HG03432 (cell line): ENCODE results near the gene SETD5.

Experiments
- ATAC-seq: cut with Tn5 transposase; IDR thresholded peaks from one replicate; pipeline ENCODE4 v1.9.1; 2021; ENCODE audit warnings: mild to moderate bottlenecking, moderate library complexity; ENCODE audit not compliant: unreplicated experiment

Gene SETD5

DNA sequence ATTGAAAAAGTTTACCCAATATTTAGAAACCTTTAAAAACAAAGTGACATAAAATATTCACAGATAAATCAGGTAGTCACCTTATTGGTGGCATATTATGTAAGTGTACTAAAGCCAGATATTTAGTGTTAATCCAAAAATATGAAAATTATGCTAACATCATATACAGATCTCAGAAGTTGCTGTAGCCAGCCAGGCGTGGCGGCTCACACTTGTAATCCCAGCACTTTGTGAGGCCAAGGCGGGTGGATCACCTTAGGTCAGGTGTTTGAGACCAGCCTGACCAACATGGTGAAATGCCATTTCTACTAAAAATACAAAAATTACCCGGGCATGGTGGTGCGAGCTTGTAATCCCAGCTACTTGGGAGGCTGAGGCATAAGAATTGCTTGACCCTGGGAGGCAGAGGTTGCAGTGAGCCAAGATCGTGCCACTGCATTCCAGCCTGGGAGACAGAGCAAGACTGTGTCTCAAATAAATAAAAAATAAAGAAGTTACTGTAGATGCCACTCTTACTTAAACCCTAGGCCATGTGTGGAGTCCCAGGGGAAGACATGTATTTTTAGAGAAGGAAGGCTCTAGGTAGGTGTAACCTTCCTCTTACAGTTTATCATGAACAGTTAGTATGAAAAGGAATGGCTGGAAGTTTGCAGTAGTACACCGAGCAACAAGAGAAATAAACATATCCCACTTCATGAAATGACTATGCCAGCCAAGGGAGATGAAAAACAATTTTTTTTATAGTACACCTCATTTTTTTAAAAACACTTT lies 9.6 kb downstream of the SETD5 start:
- no peak for ATAC-seq

DNA sequence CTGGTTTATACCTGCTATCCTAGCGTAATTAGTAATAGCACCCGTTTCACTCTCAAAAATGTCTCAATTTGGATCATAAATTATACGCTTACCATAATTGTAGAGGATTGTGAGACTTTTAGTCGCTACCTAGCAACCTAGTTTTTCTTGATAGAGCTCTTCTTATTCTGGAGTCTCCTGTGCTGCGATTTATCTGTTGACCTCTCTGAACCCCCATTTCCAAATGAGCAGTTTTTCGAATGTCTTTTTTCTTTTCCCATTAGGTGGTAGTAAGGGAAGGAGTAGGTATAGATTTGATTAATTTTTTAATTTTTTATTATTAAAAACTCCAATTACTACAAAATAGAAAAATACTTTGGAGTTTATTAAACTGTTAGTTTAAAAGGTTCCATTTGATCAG lies 10.6 kb downstream of the SETD5 start:
- ATAC-seq, result no peak

DNA sequence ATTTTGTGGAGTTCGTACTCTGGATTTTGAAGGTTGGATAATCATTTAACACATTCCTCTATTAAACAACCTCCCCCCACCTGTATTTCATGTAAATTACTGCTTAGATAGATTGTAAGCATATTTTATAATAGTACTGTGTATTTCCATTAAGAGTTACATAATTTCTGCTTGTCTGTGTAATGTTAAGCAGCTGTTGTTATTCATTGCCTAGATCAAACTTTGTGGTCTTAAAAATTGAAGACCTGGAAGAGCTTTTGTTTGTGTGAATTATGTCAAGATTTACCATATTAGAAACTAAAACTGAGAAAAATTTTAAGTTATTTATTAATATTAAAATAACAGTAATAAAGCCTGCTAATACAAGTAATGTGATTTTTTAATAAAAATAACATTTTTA lies 11.1 kb downstream of the SETD5 start:
- no peak for ATAC-seq

DNA sequence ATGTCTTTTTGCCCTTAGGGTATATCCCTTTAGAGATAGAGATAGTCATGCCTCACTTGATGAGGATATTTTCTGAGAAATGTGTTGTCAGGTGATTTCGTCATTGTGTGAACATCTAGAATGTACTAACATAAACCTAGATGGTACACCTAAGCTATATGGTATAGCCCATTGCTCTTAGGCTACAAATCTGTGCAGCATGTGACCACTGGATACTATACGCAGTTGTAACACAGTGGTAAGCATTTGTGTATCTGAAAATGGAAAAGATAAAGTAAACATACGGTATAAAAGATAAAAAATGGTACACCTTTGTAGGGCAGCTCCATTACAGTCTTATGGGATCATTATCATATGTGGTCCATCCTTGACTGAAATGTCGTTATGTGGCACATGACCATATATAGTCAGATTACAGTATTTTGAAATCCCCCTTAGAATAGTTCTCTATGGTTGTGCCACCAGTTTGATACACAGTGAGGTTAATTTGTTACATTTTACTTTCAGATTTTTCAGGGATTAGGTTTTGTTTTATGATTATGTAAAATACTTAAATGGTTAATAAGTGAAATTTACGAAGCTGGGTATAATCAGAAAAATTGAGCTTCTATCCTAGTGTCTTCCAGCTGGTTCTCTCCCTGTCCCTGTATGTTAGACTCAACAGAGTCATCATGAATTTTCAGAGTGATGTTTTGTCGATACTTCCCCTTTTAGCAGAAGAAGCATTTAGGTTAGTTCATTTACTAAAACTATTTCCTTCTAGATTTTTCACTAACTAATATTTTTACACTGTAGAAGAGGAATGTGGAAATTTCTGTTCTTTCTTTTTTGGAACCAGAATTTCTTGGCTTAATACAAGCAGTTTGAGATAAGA lies 12.8 kb downstream of the SETD5 start:
- ATAC-seq, result peak; percentile 47

DNA sequence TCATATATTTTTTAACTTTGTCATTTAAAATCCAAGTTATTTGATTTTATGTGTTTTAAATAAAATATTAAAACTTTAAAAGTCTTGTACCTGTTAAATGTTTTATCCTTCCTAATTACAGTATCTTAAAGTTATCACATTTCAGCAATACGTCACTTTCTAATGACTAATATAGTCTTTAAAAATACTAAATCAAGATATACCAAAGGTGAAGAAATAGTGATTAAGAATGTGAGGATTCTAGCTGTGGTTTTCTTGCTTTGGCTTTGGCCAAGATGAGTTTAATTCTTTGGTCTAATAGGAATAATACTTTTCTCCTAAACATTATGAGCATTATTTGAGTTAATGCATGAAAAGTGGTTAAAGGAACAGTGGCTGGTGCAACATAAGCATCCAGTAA lies 13.9 kb downstream of the SETD5 start:
- no peak for ATAC-seq

DNA sequence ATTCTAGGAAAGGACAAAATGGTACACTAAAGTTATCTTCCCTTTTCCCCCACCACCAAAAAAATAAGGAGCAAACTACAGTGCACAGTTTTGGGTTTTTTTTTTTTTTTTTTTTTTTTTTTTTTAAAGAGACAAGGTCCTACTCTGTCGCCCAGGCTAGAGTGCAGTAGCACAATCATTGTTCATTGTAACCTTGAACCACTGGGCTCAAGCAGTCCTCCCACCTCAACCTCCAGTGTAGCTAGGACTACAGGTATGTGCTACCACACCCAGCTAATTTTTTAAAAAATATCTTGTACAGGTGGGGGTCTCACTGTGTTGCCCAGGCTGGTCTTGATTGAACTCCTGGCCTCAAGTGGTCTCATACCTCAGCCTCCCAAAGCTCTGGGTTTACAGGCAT lies 14.9 kb downstream of the SETD5 start:
- ATAC-seq, result no peak

DNA sequence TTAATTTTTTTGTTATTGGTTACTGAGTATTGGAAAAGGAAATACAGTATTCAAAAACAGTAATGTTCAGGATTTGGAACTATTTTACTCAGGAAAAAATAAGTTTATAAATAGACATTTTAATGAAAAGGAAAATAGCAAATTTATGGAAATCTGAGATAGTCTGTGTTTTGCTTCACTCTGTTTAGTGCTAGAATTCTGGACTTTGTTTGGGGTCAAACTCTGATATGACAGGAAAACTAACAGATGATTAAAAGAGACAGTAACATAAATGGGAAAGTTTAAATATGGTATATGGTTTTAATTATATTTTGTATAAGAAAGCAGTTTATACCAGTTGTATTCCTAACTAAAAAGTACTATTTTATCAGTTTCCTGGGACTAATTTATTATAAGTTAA lies 17.4 kb downstream of the SETD5 start:
- no peak for ATAC-seq

DNA sequence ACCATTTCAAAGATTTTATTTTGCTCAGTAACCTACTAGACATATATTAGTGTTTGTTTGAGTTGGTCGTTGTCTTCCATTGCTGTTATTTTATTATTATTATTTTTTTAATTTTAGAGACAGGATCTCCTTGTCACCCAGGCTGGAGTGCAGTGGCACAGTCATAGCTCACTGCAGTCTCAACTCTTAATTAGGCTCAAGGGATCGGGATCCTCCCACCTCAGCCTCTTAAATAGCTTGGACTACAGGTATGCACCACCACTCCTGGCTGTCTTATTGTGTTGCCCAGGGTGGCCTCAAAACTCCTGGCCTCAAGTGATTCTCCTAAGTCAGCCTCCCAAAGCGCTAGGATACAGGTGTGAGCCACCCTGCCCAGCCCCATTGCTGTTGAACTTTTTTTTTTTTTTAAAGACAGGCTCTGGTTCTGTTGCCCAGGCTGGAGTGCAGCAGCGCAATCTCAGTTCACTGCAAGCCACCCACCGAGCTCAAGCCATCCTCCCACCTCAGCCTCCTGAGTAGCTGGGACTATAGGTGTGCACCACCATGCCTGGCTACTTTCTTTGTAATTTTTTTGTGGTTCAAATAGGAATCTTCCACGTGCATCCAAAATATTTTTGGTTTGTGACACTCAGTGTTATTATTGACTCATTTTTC lies 18.2 kb downstream of the SETD5 start:
- ATAC-seq, result no peak

DNA sequence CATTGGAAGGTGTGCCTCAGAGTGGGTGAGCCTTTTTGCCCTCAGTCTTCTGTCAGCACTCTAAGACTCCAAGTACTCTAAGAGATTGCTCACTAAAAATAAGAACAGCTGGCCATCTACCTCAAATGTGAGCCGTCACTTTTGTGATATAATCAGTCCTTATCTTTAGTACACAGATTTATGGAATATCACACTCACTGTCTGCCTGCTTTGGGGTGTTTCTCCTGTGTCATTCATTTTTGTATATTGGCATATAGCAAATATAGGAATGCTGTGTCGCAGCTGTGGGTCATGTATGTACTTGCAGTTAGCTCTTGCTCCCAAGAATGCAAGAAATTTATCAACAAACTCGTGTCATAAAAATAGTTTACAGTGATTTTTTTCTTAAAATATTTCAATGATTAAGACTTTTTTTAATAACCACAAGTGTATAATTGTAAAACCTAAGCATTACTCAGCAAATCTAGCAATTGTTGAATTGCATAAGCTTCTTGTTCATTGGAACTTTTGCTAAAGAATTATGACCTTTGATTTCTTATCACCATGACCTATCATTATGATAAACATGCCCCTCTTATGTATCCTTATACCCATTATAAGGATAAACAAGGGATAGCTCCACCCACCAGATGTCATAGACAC lies 18.8 kb downstream of the SETD5 start:
- no peak for ATAC-seq

DNA sequence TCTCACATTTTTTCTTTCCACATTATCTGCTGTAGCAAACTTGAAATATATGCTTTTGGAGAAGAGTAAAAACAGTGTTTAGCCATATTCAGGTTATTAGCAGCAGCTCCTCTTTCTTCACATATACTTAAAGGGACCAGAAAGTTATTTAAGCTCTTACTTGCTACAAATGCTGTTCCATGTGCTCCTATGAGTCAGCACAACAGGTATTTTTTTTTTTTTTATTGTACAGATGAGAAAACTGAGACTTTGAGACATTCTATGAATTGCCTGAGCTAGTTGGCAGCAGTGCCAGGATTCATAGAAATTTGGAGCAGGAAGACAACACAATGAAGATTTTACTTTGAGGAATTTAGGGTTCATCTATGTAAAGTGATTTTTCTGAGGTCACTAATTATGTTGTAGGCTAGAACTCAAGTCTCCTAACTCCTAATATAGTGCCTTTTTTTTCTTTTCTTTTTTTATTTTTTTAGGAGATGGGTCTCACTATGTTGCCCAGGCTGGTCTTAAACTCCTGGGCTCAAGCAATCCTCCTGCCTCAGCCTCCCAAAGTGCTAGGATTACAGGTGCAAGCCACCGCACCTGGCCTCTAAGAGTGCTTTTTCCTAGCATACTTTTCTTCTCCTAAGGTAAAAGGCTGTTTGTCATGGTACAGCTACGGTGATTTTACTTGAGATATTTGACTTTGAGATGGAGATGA lies 23.6 kb downstream of the SETD5 start:
- no peak for ATAC-seq

DNA sequence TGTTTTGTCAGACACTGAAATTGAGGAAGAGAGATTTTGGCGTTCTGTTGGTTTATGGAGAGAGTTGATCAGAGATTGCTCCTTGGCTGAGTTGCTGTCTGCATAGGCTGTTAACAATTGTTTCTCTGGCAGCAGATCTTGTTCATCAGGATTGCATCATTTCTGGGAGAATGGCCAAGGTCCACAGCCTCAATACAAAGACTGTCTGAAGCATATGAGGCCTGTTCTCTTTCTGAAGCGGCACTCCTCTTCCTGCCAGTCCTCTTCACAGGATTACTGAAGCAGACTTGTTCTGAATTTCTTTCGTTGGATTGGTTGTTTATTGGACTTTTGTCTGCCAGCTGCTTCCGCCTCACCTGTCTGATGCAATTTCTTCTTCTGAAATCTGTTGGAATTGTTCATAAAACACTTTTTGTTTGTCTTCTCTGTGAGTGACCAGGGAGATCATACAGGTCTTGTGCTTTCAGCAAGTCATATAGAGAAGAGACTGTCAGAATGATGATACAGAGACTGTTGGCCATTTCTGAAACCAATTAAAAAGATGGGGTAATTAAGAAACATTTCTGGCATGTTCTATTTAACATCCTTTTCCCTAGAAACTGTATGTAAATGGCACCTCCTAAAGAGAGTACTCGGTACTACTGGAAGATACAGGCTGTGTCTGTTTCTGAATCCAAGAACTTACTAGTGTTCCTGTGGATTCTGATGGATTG lies 25.5 kb downstream of the SETD5 start:
- ATAC-seq, result no peak

DNA sequence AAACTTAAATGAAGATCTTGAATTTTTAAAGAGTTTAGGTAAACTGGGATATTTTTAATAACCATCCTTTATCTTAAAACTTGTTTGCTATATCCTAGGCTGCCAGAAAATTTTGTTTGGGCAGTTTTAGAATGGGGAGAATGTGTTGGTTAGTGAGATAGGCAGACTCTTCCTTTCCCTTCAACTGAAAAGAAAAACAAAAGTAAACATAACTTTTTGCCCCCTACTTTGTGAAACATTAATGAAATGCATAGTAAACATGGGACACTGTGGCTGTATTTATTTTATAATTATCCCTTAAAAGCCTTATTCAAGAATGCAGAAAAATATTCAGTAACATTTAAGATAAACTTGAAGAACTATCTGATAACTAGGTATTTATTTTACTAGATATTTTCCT lies 31.0 kb downstream of the SETD5 start:
- ATAC-seq, result no peak

DNA sequence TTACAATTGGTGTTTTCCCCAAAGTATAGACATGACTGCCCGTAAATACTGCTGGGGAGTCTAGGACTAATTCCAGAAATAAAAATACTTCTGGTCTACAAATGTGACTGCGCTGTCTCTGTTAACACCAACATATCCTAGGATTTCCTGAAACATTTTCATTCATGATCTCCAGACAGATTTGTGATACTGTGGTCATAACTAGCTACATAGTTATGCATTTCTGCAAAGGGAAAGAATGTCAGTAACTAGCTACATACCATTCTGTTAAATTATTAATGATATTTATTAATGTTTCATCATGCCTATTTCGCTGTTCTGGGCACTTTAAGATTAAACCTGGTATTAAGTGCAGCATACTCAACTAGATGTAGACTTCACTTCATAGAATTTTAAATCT lies 33.3 kb downstream of the SETD5 start:
- ATAC-seq, result no peak

DNA sequence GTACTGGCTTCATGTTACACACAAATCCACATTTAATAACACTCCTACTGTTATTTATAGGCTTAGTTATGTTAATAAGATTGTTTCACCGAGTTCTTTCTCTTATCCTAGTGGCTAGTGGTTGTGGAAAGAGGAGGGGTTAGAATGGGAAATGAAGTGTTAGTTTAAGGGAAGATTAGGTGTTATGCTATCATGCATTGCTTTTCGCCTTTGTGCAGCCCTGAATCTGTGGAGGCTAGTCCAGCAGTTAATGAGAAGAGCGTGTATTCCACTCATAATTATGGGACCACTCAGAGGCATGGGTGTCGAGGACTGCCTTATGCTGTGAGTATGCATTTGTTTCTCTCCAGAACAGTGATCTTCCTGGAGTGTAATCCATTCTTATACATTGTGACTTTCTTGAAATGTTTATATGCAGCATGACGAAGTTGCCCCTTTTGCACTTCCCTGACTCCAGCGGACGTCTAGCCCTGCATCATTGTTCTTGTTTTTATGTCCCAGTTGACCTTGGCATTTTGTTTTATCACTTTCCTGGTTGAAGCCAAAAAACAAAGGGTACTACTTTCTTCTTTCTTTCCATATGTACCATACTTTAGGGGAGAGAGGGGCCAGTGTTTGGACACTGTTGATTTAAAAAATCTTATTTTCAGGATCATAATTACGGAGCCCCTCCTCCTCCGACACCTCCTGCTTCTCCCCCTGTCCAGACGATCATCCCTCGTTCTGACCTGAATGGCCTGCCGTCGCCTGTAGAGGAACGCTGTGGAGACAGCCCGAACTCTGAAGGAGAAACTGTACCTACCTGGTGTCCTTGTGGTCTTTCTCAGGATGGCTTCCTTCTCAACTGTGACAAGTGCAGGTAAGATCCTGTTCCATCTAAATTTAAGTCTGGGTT lies 36.5 kb downstream of the SETD5 start:
- no peak for ATAC-seq

DNA sequence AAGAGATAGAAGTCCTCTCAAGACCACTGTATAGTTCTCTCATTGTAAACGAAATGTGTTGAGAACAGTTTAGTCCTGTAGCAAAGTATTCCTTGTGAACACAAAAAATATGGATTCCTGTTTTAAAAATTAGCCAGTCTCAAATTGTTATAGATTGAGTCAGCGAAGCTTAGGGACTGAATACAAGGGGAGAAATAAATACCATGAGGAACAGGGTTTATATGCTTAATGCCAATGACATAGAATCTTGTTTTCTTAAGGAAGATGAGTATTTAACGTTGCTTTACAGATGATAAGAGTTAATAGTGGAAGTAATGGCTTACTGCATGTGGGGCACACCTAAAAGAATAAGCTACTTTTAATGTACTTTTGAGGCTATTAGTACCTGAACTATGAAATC lies 37.9 kb downstream of the SETD5 start:
- ATAC-seq, result no peak

DNA sequence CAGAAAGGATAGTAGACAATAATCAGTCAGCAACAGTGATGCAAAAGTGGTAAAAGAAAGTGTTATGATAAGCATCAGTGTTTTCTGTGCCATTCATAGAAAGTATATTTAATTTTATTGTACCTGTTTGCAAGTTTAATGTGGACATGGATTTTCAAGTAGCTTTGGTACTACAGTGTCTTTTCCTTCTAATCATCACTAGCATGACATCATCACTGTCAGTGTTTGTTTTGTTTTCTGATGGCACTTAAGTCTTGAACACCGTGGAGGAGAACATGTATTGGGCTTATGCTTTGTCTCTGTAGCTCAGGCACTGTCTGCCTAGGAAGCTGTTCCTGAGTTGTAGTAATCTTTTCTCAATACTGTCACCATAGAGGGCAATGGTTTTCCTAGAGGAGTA lies 41.9 kb downstream of the SETD5 start:
- ATAC-seq, result no peak

DNA sequence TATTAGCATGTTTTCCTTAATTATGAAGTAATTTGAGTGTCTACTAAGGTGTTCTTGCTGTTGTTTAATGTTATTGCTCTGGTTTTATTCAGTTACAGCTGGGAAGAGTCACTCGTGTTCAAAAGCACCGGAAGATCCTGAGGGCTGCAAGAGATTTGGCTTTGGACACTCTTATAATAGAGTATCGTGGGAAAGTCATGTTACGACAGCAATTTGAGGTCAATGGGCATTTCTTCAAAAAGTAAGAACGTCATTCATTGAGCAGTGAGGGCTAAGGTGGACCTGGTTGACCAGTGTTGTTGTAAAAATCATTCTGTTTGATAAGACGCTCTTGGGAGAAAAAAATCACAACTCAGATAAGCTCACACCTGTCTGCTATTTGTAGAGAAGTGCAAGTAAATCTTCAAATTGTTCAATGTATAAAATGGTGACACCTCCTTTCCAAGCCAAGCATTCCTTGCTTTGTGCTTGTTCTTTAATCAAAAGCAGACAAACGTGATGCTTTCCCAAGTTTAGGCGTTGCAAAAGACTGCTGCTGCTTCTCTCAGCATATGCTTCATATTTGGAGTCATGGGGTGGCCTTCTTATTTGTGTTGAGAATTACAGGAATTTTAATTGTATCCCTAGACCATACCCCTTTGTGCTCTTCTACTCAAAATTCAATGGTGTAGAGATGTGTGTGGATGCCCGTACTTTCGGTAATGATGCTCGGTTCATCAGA lies 44.2 kb downstream of the SETD5 start:
- ATAC-seq, result no peak

DNA sequence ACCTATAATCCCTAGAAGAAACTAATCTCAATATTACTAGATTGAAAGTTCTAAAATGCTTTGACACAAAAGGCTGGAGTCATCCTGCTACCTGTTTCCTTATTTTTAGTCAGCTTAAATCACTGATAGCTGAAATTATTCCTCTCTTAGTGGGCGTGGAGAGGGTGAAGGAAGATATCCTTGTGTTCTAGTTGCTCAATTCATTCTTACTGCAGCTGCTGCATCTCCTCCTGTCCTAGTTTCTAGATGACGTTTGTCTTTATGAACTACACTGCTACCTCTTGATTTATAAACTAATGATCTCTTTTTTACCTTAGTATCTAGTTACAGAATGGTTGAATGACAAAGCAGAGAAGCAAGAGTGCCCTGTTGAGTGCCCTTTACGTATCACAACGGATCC lies 50.7 kb downstream of the SETD5 start:
- ATAC-seq, result no peak
